GM19240 (cell line): Measurements from ENCODE around the gene NCK1.
"Not testable (repeated sequence)": the region's sequence is repeated elsewhere in the genome, so short reads cannot be mapped to it uniquely, and the experiment has no call there.

Experiments
- DNase-seq: peaks from one replicate; pipeline ENCODE4 v3.0.0; 2011; ENCODE audit warnings: low spot score; ENCODE audit not compliant: insufficient read length

Gene NCK1

DNA sequence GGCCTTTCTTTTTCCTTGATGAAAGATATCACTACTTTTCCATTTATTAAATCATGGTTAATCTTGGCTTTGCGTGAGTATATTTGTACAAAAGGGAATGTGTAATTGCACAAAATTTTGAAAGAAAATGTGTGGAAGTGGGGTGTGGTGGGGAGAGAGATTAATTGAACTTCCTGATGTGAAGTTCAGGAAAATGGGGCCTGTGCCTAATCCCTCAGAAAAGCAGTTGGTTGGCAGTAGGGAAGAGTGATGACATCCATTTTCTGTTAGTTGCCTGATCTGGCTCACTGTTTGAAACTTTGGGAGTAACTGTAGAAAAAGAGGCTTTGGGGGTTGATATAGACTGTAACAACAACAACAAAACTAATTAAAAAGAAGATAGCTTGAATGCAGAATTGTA lies 85.0 kb downstream of the NCK1 start:
- DNase-seq: no peak

DNA sequence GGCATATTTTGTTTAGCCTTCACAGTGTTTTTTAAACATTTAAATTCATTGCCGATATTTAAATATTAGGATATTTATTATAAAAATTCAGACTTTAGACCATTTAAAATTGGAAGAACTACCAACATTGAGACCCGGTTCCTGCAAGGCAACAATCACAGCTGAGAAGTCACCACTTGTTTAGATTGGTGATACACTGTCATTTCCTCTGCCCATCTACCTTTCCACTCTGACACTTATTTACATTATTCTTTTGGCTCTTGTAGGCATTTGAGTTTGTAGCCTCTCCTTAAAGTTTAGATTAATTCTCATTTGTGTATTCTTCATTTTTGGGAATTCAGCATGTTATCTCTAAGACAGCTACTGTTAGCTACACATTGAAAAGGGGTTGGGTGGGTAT lies 85.5 kb downstream of the NCK1 start:
- no peak for DNase-seq

DNA sequence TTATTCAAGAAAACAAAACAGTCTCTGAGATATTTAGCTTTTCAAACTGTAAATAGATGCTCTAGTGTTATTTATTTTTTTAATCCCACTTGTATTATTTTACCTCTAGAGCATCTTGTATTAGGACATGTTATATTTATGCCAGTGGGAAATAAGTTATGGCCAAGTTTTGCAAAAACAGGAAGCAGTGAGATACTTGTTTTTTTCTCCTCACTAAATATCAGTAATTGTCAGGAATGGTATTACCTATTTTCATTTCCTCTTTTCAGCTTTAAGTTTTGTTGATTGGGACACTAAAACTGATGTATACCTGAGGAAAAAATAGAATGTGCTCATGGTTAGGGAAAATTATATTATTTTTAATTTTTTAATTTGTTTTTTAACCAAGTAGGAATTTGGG lies 87.1 kb downstream of the NCK1 start:
- DNase-seq: no peak

DNA sequence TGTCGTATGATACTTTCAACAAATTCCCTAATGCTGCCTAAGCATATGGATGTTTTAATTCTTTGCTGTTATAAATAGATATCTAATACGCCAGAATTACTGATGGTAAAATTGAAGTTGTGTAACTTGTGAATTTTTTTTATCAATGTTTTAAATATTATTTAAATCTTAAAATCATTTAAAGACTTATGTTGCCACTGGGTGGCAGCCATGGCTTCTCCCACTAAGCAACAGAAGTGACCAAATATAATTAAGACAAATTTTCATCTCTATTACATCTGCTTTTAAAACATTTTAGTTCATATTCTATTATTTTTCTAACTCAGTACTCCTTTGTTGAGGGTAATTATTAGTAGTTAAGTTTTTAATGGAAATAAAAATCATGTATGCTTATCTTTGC lies 87.7 kb downstream of the NCK1 start:
- no peak for DNase-seq

DNA sequence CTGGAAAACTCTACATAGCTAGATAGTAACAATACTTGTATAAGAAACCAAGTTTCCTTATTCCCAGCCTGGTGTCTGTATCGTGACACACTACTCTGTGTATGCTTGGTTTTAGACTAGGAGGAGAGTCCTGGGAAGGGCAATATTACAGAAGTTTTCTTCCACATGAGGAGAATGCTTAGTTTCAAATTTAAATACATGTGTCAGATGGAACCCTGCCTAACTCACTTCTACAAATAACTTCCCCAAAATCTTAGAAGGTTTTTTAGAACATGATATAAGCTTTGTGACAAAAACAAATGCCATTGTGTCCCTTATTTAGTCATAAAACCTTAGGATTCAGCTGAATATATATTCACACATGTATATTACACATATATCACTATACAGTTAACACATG lies 88.6 kb downstream of the NCK1 start:
- DNase-seq: no peak

DNA sequence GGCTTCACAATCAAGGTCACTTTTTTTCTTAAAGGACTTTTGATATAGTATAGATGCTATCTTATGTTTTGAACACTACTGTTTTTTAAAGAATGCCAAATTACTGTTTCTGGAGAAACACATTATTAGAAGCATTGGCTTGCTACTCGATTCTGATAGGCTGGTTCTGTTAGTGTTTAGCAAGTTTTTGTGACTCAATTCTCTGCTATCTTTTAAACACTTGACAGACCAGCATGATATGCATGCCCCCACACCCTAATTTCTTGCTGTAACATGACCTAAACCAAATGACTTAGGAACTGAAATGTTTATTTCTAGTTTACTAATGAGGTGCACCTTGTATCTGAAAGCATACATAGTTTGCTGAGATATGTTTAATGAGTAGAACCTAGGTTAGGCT lies 90.3 kb downstream of the NCK1 start:
- DNase-seq: no peak

DNA sequence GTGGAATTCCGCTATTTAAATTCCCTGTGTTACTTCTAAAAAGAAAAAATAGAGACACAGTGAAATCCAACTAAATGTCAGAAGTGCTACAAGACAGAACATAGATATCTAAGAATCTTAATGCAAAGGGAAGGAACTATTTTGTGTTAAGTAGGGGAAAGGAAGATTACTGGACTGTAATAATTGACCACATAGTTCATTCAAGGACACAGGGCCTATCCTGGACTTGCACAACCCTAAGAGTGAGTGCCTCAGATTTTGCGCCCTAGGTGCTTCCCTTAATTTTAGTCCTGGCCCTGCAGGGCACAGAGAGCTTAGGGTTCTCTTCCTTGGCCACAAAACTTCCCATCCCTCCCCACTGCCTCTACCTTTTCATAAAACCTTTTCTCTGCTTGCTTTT lies 92.2 kb downstream of the NCK1 start:
- no peak for DNase-seq

DNA sequence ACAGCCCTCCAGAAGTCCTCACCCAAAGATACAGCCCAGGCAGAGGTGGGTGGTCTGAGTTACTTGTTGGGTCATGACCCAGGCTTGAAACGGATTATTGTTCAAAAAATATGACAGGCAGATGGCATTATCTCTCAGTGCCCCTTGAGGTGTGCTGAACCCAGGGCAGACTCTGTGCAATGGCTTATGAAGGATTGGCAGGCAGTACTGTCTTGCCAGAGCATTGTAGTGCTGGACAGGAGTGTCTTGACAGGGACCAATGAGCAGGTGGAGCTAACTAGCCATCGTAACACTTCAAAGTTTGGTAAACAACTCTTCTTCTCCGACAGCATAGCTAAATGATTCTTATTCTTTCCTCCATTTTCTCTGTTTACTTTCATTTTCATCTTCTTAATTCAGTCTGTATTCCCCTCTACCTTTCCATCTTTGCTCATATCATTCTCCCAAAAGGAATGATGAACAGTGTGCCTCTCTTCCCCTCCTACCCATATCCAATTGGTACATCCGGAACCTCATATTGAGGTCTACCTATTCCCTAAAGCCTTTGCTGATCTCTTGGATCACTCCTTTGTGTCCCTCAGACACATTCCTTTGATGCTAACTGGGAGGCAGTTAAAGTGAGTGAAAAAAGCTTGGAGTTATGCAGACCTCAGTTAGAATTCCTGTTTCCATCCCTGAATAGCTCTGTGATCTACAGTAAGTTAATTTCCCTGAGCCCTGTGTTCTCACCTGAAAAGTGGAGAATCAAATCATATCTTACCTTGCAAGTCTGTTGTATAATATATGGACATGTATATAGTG lies 93.2 kb downstream of the NCK1 start:
- DNase-seq: no peak

DNA sequence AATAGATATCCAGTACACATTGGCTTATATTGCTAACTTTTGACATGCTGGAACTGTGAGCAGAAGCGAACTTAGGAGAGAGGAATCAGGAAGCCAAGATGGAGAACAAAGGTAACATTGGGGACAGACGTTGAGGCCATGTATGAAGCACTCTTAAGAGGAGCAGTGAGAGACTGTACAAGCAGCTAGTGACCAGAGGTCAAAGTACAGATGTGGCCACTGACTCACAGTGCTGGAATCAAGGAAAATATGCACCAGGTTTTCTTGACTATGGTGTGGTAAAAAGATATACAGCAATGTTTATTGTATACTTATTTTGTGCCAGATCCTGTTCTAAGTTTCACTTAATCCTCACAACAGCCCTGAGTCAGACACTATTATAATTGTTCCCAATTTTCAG lies 93.8 kb downstream of the NCK1 start:
- no peak for DNase-seq

DNA sequence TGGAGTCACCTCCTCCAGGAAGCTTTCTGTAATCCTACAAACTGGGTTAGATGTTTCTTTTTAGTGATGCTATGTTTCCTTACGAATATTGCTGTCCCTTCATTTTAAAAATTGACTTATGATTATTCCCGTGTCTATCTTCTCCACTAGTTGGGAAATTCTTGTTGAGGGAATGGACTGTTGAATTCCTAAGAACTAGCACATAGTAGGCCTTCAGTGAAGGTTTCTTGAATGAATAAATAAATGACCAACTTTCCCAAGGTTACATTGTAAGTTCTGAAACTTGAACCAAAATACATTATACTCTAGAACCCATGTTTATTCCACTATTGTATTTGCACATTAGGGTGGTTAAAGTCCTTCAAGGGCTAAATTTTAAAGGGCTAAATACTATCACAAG lies 95.0 kb downstream of the NCK1 start:
- DNase-seq: no peak

DNA sequence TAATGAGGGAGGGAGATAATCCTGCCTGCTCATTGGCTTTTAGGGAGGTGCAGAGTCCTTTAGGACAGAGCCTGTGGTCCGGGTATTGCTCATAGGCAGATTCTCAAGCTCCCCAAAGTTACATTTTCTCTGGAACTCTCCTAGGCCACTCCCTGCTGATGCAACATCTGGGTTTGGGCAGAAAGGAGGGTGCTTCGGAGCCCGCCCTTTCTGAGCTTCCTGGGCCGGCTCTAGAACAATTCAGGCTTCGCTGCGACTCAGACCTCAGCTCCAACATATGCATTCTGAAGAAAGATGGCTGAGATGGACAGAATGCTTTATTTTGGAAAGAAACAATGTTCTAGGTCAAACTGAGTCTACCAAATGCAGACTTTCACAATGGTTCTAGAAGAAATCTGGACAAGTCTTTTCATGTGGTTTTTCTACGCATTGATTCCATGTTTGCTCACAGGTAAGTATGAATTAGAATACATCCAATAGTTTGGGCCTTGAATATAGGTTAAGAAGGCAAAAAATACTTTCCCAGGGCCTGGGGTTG lies 95.8 kb downstream of the NCK1 start, which contains the start of gene IL20RB:
IL20RB (plus strand) TSS at position 233 of the 538 bp plus-strand sequence; CDS start at position 364, 131 bp downstream.
- no peak for DNase-seq

DNA sequence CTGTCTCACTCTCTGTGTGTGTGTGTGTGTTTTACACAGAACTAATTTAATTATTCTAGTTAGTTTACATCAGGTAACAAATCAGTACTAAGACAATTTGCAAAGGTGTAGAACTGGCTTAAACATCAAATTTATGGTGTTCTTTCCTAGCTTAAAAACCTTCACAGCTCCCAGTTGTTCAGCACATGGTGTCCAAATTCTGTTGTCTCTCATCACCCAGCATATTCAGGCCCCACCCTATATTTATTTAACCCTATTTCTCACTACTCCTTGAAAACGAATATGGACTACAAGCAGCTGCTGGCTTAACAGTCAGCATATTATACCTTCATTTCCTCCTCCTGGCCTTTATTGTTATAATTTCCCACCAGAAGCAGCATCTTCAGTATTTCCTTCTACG lies 96.9 kb downstream of the NCK1 start:
- DNase-seq: no peak

DNA sequence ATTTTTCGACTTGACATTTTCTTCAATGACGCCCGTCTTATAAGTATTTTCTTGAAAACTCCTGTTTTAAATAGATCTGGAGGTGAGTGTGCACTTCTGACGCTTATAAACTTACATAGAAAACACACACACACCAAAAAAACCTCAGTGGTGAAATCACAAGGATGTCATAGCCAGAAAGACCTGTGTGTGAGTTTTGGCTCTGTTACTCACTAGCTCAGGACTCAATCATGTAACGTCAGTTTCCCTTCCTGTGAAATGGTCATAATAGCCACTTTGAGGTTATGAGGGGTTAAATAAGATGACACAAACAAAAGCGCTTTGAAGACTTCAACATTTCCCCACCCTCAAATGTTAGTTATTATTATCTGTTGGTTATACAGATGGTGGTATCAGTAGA lies 97.6 kb downstream of the NCK1 start:
- no peak for DNase-seq

DNA sequence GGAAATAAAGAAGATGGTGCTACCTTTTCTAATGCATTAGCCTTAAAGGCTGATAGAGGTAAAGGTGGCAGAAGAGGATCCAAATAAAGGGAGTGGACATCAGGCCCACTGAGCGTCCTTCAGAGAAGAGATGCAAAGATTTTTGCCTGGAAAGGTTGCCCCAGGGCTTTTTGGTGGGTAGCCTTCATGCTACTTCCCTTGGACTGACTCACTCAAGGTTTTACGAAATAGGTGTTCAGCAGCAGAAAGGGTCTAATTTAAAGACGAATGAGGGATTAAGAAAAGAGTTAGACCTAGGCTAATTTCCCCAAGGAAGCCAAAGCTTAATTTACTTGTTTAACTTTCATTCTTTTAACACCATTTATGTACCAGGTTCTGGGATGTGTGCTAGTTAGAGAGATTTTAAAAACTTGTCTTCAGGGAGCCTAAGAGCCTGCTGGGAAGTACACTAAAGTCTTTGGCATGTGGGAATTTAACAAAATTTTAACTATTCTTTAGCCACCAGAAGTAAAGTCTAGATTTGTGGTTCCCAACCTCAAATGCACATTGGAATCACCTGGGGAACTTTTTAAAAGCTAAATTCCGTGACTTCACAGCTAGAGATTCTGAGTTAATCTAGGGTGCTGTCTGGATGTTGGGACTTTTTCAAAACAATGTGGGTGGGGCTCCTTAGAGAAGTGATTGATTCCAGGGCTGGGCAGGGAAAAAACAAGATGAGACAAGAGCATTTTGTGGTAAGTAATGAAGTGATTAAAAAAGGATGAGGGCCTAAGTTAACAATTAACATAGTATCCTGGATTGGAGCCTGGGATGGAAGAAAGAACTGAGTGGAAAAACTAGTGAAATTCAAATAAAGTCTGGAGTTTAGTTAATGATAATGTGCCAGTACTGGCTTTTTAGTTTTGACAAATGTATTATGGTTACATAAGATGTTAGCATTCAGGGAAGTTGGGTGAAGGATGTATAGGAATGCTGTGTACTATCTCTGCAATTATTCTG lies 99.1 kb downstream of the NCK1 start:
- no peak for DNase-seq

DNA sequence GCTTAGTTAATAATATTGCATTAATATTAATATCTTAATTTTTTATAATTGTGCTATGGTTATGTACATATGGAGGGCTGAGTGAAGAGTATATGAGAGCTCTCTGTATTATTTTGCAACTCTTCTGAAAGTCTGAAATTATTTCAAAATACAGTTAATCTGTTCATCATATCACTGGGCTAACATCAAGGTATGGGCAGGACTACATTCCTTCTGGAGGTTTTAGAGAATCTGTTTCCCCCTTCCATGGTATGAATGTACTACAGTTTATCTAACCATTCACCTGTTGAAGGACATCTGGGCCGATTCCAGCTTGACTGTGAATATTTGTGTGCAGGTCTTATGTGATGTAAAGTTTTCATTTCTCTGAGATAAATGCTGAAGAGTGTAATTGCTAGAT lies 100.9 kb downstream of the NCK1 start:
- no peak for DNase-seq

DNA sequence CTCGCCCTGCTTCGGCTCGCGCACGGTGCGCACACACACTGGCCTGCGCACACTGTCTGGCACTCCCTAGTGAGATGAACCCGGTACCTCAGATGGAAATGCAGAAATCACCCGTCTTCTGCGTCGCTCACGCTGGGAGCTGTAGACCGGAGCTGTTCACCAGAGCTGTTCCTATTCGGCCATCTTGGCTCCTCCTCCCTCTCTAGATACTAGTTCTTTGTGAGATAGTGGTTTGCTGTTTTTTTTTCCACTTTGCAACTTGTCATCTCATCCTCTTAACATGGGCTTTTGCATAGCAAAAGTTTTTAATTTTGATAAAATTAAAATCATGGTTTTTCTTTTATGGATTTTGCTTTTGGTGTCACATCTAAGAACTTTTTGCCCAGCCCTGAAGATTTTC lies 107.5 kb downstream of the NCK1 start:
- not testable (repeated sequence) for DNase-seq

DNA sequence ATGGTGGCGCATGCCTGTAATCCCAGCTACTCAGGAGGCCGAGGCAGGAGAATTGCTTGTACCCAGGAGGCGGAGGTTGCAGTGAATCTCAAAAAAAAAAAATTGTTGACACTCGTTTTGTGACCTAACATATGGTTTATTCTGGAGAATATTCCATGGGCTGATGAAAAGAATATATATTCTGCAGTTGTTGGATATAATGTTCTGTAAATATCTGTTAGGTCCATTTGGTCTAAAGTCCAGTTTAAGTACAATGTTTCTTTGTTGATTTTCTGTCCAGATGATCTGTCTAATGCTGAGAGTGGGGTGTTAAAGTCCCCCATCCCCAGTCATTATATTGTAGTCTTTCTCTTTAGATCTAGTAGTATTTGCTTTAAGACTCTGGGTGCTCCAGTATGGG lies 111.3 kb downstream of the NCK1 start:
- no peak for DNase-seq

DNA sequence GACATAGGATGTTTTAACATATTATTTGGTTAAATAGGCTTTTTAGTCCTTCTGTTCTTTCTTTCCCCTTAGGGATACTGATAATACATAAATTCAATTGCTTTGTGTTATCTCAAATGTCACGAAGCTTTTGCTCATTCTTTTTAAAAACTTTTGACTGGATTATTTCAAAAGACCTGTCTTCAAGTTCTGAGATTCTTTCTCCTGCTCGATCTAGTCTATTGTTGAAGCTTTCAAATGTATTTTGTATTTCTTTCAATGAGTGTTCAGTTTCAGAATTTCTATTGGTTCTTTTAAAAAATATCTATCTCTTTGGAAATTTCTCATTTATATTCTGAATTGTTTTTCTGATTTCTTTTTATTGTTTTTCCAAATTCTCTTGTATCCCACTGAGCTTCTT lies 112.7 kb downstream of the NCK1 start:
- DNase-seq: no peak

DNA sequence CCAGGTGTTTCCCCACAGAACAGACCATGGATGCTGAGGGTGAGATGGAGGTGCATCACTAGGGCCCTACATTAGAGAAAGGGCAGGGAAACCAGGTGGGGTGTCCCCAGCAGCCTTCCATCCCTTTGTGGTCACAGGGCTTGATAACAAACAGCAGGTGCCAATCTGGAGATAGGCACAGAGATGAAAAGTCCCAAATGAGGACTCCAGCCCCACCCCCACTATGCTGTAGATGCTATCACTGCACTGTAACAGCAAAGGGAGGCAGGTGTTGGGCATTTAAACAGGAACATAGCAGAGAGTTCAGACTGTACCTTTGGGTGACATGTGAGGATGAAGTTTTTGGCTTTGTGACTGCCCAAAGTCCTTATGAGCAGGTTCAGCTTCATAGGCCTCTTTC lies 117.2 kb downstream of the NCK1 start:
- DNase-seq: no peak

DNA sequence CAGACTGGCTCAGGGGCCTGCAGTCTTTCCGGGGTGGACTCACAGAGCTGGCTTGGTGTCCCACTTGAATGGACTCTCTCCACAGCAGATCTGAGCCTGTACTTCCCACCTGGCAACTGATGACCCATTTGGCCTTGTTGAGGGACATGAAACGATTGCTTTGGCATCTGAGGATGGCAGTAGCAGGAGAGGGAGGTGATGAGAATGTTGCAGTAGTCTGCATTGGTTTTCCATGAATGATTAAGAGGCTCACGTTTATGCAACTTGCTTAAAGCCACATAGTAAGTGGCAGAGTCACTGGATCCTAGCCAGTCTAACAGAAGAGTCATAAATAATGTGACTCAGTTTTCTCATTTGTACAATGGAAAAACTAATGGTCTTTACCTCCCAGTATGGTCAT lies 117.7 kb downstream of the NCK1 start:
- DNase-seq: no peak

DNA sequence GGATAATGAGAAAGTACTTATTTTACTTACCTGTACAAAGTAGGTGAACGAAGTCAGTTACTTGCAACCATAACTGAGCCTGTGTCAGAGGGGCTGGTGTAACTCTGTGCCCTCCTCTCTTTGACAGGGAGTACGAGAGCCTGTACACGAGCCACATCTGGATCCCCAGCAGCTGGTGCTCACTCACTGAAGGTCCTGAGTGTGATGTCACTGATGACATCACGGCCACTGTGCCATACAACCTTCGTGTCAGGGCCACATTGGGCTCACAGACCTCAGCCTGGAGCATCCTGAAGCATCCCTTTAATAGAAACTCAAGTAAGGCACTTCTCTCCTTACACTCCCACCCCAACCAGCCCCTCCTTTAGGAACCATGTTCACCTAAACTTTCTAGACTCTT lies 120.0 kb downstream of the NCK1 start:
- DNase-seq: no peak

DNA sequence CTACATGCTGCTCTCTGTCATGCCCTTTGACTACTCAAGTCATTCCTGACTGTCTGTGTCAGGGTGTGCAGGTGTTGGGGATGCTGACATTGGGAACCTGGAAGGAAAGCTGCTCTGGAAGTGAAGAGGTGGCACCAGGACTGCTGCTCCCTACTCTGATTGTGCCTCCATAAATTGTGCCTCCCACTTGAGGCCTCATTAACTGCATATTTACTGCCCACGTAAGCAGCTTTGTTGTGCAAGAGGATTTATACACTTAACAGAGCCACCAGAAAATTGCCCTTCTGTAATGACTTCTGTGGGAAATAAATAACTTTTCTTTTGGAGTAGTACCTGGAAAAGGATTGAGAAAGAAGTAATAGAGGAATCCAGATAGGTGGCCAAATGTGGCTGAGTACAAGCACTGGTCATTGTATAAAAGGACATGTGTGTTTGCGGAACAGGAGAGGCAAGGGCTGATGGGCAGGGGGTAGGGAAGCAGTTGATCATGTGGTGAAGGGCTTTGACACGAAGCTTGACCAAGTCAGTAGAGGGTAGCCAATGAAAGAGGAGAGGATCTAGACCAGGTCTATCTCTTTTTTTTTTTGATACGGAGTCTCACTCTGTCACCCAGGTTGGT lies 120.6 kb downstream of the NCK1 start:
- DNase-seq: no peak
